GM18508 (cell line): Measurements from ENCODE around the gene CHML.
A peak's percentile ranks its signal among the peaks of the same experiment; 100 is the strongest.
"Not testable (repeated sequence)": the region's sequence is repeated elsewhere in the genome, so short reads cannot be mapped to it uniquely, and the experiment has no call there.

Experiments
- ATAC-seq: cut with Tn5 transposase; IDR thresholded peaks from one replicate; pipeline ENCODE4 v1.9.1; 2021; ENCODE audit warnings: moderate number of reproducible peaks; ENCODE audit not compliant: insufficient read depth, unreplicated experiment

Gene CHML

GRCh38 chr1:241640149-241640866 lies at the start of gene CHML, which contains the start of gene OPN3:
Gene CHML, minus strand, starts transcription at chr1:241640369. Its CDS starts 4,603 bp downstream, at chr1:241635766.
Gene OPN3, minus strand, starts transcription at chr1:241640369. Its CDS starts 115 bp downstream, at chr1:241640254.
- ATAC-seq = peak; percentile 42

- no peak for ATAC-seq
These were observed 48.8 kb upstream of the CHML start for GRCh38 chr1:241688940-241689368.

- ATAC-seq = no peak
These were observed 43.9 kb upstream of the CHML start for GRCh38 chr1:241684108-241684507.

GRCh38 chr1:241682921-241683320 lies 42.8 kb upstream of the CHML start:
- no peak for ATAC-seq

GRCh38 chr1:241681861-241682448 lies 41.8 kb upstream of the CHML start:
- ATAC-seq = not testable (repeated sequence)

GRCh38 chr1:241679961-241680360 lies 39.8 kb upstream of the CHML start:
- no peak for ATAC-seq

GRCh38 chr1:241679404-241679803 lies 39.2 kb upstream of the CHML start:
- ATAC-seq = no peak

GRCh38 chr1:241678536-241678935 lies 38.4 kb upstream of the CHML start:
- ATAC-seq = no peak

GRCh38 chr1:241677201-241677600 lies 37.0 kb upstream of the CHML start:
- no peak for ATAC-seq

GRCh38 chr1:241675983-241676382 lies 35.8 kb upstream of the CHML start:
- ATAC-seq = no peak

- no peak for ATAC-seq
These were observed 34.7 kb upstream of the CHML start for GRCh38 chr1:241674805-241675384.

- no peak for ATAC-seq
These were observed 32.1 kb upstream of the CHML start for GRCh38 chr1:241672301-241672700.

- no peak for ATAC-seq
These were observed 26.2 kb upstream of the CHML start for GRCh38 chr1:241666419-241666818.

- no peak for ATAC-seq
These were observed 20.3 kb upstream of the CHML start for GRCh38 chr1:241660424-241660972.

- ATAC-seq = not testable (repeated sequence)
These were observed 18.8 kb upstream of the CHML start for GRCh38 chr1:241659016-241659415.

GRCh38 chr1:241658081-241658793 lies 18.1 kb upstream of the CHML start:
- no peak for ATAC-seq

GRCh38 chr1:241654641-241655040 lies 14.5 kb upstream of the CHML start:
- no peak for ATAC-seq

- no peak for ATAC-seq
These were observed 13.8 kb upstream of the CHML start for GRCh38 chr1:241654019-241654418.

- ATAC-seq = no peak
These were observed 11.8 kb upstream of the CHML start, which contains the start of gene WDR64 for GRCh38 chr1:241652012-241652411. Gene WDR64, plus strand, starts transcription at chr1:241652281. Its CDS starts 204 bp downstream, at chr1:241652485.

GRCh38 chr1:241648159-241648558 lies 8.0 kb upstream of the CHML start:
- no peak for ATAC-seq
